ENCODE measurements around the gene SYNDIG1.

Gene SYNDIG1

GRCh38 chr20:24699321-24700165, 230.1 kb downstream of the SYNDIG1 start:
- TF ChIP-seq CTCF (IDR thresholded peaks at IDR 0.05; ENCODE audit: low read depth, low read length): no peak
- DNase-seq (ENCODE audit: extremely low read depth, low read depth): no peak

- no peak for DNase-seq (ENCODE audit: extremely low read depth, low read depth)
- TF ChIP-seq CTCF (IDR thresholded peaks at IDR 0.05; ENCODE audit: low read depth, low read length): no peak
Measured at GRCh38 chr20:24700166-24700860, 230.9 kb downstream of the SYNDIG1 start.

- no peak for TF ChIP-seq CTCF (IDR thresholded peaks at IDR 0.05; ENCODE audit: low read depth, low read length)
- no peak for DNase-seq (ENCODE audit: extremely low read depth, low read depth)
Measured at GRCh38 chr20:24701027-24701426, 231.6 kb downstream of the SYNDIG1 start.

- DNase-seq (ENCODE audit: extremely low read depth, low read depth): no peak
- no peak for TF ChIP-seq CTCF (IDR thresholded peaks at IDR 0.05; ENCODE audit: low read depth, low read length)
Measured at GRCh38 chr20:24701668-24702067, 232.2 kb downstream of the SYNDIG1 start.

- DNase-seq (ENCODE audit: extremely low read depth, low read depth): no peak
- TF ChIP-seq CTCF (IDR thresholded peaks at IDR 0.05; ENCODE audit: low read depth, low read length): no peak
Measured at GRCh38 chr20:24702501-24703283, 233.3 kb downstream of the SYNDIG1 start.

- no peak for DNase-seq (ENCODE audit: extremely low read depth, low read depth)
- no peak for TF ChIP-seq CTCF (IDR thresholded peaks at IDR 0.05; ENCODE audit: low read depth, low read length)
Measured at GRCh38 chr20:24703284-24703610, 233.8 kb downstream of the SYNDIG1 start.

GRCh38 chr20:24704899-24705298, 235.5 kb downstream of the SYNDIG1 start:
- no peak for DNase-seq (ENCODE audit: extremely low read depth, low read depth)
- no peak for TF ChIP-seq CTCF (IDR thresholded peaks at IDR 0.05; ENCODE audit: low read depth, low read length)
